HepG2 (cell line): ENCODE data around the gene EIF1AD. TPM values are rescaled to one million over a fixed set of nuclear protein-coding genes. Genes with fewer than 3 reads are reported as not detected.
"Not testable (repeated sequence)": the region's sequence is repeated elsewhere in the genome, so short reads cannot be mapped to it uniquely, and the experiment has no call there.

Experiments used
- ATAC-seq: fragments of 200-7000 bp; cut with Tn5 transposase; 3 replicates; pipeline ENCODE4 v1.9.1; 2020; ENCODE audit warnings: mild to moderate bottlenecking, moderate library complexity
- BruUV-seq: library from RNA; stranded (reverse); fragments of 400-500 nt; replicated peaks from 2 replicates; lab custom pipeline; 2021; lab: Mats Ljungman, UMichigan
- CTCF ChIA-PET: fragments of 300-600 bp; formaldehyde crosslinking; extraction: SDS; loops from one replicate; lab custom pipeline; 2021; ENCODE audit warnings: low total read pairs, inconsistent platforms, low intra/inter-chr PET ratio; lab: Yijun Ruan, JAX
- POLR2A ChIA-PET: fragments of 350-600 bp; sonication (Branson Sonifier 250); formaldehyde crosslinking; loops from one replicate; lab custom pipeline; 2020; ENCODE audit warnings: antibody characterized with exemption, inconsistent platforms; lab: Yijun Ruan, JAX
- DNase-seq: peaks from one replicate; pipeline ENCODE4 v3.0.0-alpha.2; 2015; ENCODE audit warnings: low spot score
- FAIRE-seq: peaks from 3 replicates; lab custom pipeline; 2011; peaks lifted over from hg19 to GRCh38; lab: Jason Lieb, UNC
- H2AFZ ChIP-seq: one replicate; pipeline ENCODE4 v1.6.1; 2011; ENCODE audit warnings: low read length, inconsistent platforms
- H3K27ac ChIP-seq: fragments of 300-600 bp; 3 replicates; pipeline ENCODE4 v1.8.0; 2011; ENCODE audit warnings: mixed run types, mild to moderate bottlenecking, mixed read lengths, low read length, inconsistent platforms; ENCODE audit not compliant: insufficient read depth; ENCODE audit errors: extremely low read length
- H3K27me3 ChIP-seq, 2 experiments: fragments of 200-600 bp in 1 of 2; 2 replicates in 1 of 2; 3 replicates in 1 of 2; pipeline versions ENCODE4 v1.6.0 to v1.8.0; 2011; ENCODE audit warnings: low read length in 2 of 2, mild to moderate bottlenecking in 2 of 2, moderate library complexity in 2 of 2, inconsistent platforms in 1 of 2; ENCODE audit not compliant: insufficient read depth in 2 of 2, control insufficient read depth in 1 of 2
- H3K36me3 ChIP-seq, 2 experiments: fragments of 200-600 bp in 1 of 2; replicated peaks in 1 of 2; 2 replicates in 1 of 2; 3 replicates in 1 of 2; pipeline versions ENCODE4 v1.5.1 to v1.8.0; 2011; ENCODE audit warnings: low read length in 2 of 2, inconsistent platforms in 1 of 2; ENCODE audit not compliant: insufficient read depth in 2 of 2, control insufficient read depth in 1 of 2
- H3K4me1 ChIP-seq: 2 replicates; pipeline ENCODE4 v1.5.1; 2012; ENCODE audit warnings: low read length, inconsistent platforms; ENCODE audit not compliant: insufficient read depth
- H3K4me2 ChIP-seq: 2 replicates; pipeline ENCODE4 v1.6.0; 2011; ENCODE audit warnings: low read depth, low read length, inconsistent platforms
- H3K4me3 ChIP-seq, 3 experiments: fragments of 200-600 bp in 1 of 3; sonication (generic), shearing (Covaris generic) in 1 of 3; replicated peaks in 1 of 3; 2 replicates each; pipeline ENCODE4 v1.5.1; 2011 to 2016; ENCODE audit warnings: low read length in 3 of 3, inconsistent platforms in 2 of 3, low read depth in 2 of 3, mild to moderate bottlenecking in 2 of 3, control low read depth in 1 of 3, mixed read lengths in 1 of 3; ENCODE audit not compliant: insufficient read depth in 1 of 3
- H3K79me2 ChIP-seq: one replicate; pipeline ENCODE4 v1.6.1; 2011; ENCODE audit warnings: low read length, inconsistent platforms; ENCODE audit not compliant: insufficient read depth
- H3K9ac ChIP-seq: 2 replicates; pipeline ENCODE4 v1.6.0; 2011; ENCODE audit warnings: mild to moderate bottlenecking, low read depth, low read length, inconsistent platforms; ENCODE audit not compliant: insufficient read depth
- H3K9me3 ChIP-seq: 2 replicates; pipeline ENCODE4 v1.5.1; 2012; ENCODE audit warnings: mild to moderate bottlenecking, low read length
- H4K20me1 ChIP-seq: 2 replicates; pipeline ENCODE4 v1.6.0; 2011; ENCODE audit warnings: inconsistent platforms, mild to moderate bottlenecking, low read length, moderate library complexity; ENCODE audit not compliant: insufficient read depth
- ZNF773 ChIP-seq: sonication (generic); formaldehyde crosslinking; IDR thresholded peaks from 2 replicates; pipeline ENCODE4 v1.4.0; 2020; ENCODE audit warnings: missing genetic modification reagents, borderline replicate concordance
- WGBS: methylation state at CpG from one replicate; pipeline ENCODE4 v1.1.6; 2017; ENCODE audit warnings: low lambda C conversion rate; 5-methylcytosine and 5-hydroxymethylcytosine counted together
- in situ Hi-C: cut with HindIII; loops from 2 replicates; pipeline ENCODE4 v1.10.0; 2017; ENCODE audit warnings: low pct_unique_long_range_greater_than_20kb; ENCODE audit not compliant: extremely low pct_ligation_motif_present
- intact Hi-C: fragments of 100-400 bp; cut with micrococcal nuclease; formaldehyde crosslinking; loops from one replicate; pipeline ENCODE4 v1.10.0; 2022; ENCODE audit not compliant: unreplicated experiment
- polyA plus RNA-seq, 8 experiments: library from polyadenylated mRNA; depleted of rRNA in 3 of 8; stranded (reverse) in 7 of 8; unstranded in 1 of 8; fragments of >200 nt; fragmentation: Illumina TruSeq in 4 of 8; extraction: Trizol in 4 of 8; gene quantifications; 2 replicates each; pipeline versions ENCODE4 v1.2.1 to v1.2.3, GENCODE V29; 2011 to 2016; ENCODE audit warnings: low read depth in 4 of 8, missing spikeins in 1 of 8, mixed read lengths in 1 of 8; ENCODE audit not compliant: insufficient read depth in 1 of 8
- total RNA-seq, 5 experiments: library from RNA; depleted of rRNA; stranded (reverse); fragments of >200 nt; fragmentation: Illumina TruSeq; extraction: Trizol; gene quantifications; 2 replicates each; pipeline ENCODE4 v1.2.3, GENCODE V29; 2016; ENCODE audit warnings: low read depth in 1 of 5
- TF ChIP-seq, protein P1 (sequence below): sonication (generic); formaldehyde crosslinking; IDR thresholded peaks from 2 replicates; pipeline ENCODE4 v1.8.0; 2022; ENCODE audit warnings: mild to moderate bottlenecking, missing genetic modification reagents, borderline replicate concordance

The EIF1AD gene
- total and polyA plus RNA-seq, 2 of the 13 experiments (the other 11 are each of a cell fraction or from before 2014, with no cell fraction given): 18.2 to 30.8 TPM

DNA sequence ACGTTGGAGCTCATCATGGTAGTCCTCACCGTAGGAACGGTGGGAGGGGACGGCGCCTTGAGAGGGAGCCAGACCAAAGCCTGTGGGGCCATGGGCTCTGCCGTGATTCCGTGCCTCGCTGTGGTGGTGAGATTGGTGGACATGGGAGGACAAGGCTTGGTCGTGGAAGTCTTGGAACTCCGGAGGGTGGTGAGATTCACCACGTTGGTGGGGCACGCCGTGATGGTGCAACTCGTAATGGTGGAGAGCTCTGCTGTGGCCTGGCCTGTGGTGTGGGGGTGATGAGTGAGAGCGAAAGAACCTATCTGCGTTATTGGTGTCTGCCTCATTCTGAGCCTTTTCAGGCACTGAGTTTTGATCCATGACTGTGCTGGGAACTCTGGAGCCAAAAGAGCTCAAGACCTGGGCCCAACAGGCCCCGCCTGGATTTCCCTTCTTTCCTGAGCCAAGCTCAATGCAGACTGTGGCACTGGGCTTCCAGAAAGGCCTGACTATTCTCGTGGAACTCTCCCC is 24.1 kb upstream of the EIF1AD start, which contains the start of gene CATSPER1 (continued):
- TF ChIP-seq, protein P1, sequence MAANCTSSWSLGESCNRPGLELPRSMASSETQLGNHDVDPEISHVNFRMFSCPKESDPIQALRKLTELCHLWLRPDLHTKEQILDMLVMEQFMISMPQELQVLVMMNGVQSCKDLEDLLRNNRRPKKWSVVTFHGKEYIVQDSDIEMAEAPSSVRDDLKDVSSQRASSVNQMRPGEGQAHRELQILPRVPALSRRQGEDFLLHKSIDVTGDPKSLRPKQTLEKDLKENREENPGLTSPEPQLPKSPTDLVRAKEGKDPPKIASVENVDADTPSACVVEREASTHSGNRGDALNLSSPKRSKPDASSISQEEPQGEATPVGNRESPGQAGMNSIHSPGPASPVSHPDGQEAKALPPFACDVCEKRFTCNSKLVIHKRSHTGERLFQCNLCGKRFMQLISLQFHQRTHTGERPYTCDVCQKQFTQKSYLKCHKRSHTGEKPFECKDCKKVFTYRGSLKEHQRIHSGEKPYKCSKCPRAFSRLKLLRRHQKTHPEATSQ: no peak
- TF ChIP-seq ZNF773 (CRISPR knock-in tag): no peak
- TF ChIP-seq, all 625 proteins: peak for 0

DNA sequence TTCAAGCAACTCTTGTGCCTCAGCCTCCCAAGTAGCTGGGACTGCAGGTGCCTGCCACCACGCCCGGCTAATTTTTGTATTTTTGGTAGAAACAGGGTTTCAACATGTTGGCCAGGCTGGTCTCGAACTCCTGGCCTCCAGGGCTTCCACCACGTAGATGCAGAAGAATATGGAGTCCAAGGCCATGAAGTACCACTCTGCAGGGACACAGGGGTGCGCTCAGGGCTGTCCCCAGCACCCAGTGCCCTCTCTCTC is 21.2 kb upstream of the EIF1AD start:
- Histone ChIP-seq H3K4me3 (peak overlapping the region in 1 of 3 experiments; percentile 72; a peak in 1 of 6 replicates), H3K4me1 (peaks cover 21% of the 10 kb centered on the region), H3K9ac (0 out of 2 replicates have a peak overlapping the region, but pooled peaks have one; percentile 64), H3K27me3 (peaks cover 5 to 29% of the 10 kb centered on the region in 2 experiments; a peak in 3 of 5 replicates), H3K4me2 (peak overlapping the region; percentile 94)
- DNase-seq, BruUV-seq, H3K36me3 ChIP-seq, H3K27ac ChIP-seq, ATAC-seq, H2AFZ ChIP-seq, H4K20me1 ChIP-seq, in situ Hi-C loops, H3K79me2 ChIP-seq, intact Hi-C loops, FAIRE-seq, H3K9me3 ChIP-seq: not testable (repeated sequence)
- 50% methylated on average over 2 of the region's 5 CpGs for WGBS
- ChIA-PET POLR2A (interaction anchor here (1.3 kb wide), 1 partner anchor 20 kb away, joined by 5 read pairs; the partner anchor contains the start of genes BANF1 and EIF1AD), CTCF (interaction anchor here (1.5 kb wide), 1 partner anchor 22 kb away, joined by 8 read pairs; no protein-coding TSS in a partner anchor)
